Amygdala (tissue), 56 donors: ENCODE data around the gene TSC22D1.

Experiments used
- DNase-seq, 56 donors: peaks; one replicate each; lab custom pipeline; 2025; lab: John Stamatoyannopoulos, UW

The TSC22D1 gene

DNA sequence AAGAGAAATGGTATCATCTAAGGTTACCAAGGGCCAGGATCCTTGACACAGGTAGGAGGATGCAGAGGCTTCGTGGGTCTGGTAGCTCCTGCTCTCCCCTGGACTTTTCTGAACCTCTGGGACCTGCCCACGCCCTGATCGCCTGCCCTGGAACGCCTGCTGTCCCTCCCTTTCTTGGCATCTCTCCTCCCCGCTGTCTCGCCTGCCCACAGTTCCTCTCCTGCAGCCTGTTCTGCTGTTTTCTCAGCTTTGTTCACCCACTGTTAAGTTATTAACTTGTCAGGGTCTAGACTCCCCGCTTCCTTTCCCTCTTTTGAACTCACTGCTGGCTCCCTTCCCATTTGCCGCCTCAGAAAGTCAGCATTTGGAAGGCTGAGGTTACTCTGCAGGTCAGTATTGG is 182.7 kb downstream of the TSC22D1 start:
- DNase-seq, result peak in 6 of 56 donors; percentile 8 to 34 (median 17)

DNA sequence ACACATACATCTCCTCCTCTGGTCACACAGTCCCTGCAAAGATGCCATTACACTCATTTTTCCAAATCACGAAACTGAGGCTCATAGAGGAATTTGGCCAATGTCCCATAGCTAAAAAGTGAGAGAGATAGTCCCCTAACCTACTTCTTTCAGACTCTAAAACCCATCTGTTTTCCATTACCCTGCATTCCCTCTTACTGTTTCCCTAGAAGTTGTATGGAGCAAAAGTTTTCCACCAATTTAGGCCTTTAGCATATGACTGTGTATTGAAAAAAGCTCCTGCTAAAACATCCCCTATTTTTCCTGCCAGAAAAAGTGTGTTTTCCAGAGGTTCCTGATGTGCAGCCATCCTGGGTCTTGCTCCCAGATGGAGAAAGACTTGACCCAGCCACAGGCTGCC is 186.3 kb downstream of the TSC22D1 start:
- no peak for DNase-seq

DNA sequence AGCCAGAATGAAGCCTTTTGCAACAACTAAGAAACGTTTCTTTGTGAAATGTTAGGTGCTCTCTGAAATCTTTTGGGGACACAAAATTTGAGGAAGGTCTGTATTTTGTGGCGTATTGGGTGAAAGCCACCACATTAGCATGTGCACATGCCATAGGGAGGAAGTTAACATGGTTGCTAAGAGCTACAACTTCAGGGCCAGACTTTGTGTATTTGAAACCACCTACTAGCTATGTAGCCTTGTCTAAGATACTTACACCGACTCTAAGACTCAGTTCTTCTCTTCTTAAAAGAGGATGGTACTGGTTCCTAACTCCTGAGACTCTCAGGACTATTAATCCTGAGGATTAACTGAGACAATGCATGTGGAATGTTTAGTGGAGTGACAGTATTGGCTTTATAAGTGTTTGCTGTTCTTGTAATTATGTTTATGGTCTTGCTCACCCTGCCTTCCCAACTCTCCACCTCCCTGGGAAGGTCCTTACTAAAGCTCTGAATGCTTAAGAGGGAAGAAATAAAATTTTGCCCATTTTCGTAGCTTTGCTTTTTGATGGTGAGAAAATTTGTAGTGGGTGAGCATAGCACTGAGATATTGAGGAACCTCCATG is 187.0 kb downstream of the TSC22D1 start:
- DNase-seq, result no peak

DNA sequence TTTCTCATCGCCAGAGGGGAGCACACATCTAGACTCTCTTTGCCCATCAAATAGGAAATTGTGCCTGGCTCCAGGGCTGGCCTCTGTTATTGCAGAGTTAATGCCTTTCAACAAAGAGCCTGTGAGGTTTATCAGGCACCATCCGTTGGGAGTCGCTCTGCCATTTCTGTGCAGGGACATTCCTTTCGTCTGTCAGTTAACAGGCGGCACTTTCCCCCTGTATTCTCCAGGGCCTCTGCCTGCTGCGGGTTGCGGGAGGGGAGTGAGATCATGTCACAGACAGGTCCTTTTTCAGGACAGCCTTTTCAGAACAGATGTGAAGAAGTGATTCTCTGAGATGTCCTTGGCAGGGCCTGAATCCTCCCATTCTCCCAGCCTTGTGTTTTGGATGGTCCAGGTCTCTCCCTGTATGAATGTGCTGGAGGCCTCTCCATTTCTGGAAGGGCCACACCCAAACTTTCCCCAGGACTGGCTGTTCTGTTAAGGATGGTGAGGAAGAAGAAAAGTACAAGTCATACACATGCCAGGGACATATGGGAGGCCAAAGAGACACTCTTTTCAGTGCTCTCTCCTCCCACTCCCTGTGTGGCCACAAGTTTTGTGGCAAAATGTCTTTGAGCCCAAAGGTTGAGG is 187.6 kb downstream of the TSC22D1 start:
- DNase-seq, result peak in 1 of 56 donors; percentile 9

DNA sequence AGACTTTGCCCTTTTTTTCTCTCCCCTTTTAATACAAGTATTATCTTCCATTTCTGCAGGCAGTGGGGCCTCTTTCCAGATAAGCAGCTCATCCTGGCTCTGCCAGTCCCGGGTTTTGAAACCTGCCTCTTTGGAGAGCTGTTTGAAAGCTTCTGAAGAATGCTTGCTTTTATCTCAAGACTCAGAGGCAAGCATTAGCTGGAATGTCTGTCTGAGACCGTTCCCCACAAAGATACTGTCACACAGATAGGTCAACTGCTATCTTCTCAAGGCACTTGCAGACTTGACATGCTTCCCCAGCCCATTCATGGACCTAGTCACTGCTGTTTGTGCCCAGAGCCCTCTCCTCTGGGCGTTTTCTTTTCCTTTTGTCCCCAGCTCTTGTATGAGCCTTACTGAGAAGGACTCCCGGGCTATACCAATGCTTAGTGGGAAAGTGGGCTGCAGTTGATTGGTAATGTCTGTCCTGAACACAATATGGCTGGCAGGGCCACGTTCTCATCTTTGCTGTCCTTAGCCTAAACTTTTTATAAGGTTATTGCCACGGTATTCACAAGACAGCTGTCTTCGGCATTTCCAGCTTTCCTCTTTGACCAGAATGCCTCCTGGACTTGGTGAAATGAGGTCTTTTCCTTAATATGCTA is 189.1 kb downstream of the TSC22D1 start:
- no peak for DNase-seq

DNA sequence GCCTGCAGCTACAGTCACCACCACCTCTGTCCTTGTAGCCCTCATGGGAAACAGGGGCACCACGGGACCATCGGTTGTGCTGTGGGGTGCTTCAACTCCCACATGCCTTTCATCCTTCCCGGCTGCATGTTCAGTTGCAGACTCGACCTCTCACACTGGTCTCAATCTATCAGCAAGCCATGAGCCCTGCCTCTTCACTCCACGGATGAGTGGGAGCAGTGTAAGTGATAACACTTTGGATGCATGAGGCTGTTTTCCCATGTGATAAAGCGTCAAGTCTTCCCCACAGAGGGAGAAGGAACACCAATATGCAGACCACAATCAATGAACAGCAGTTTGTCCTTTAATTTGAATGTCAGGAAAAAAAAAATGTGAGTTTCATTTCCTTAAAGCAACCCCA is 190.3 kb downstream of the TSC22D1 start:
- DNase-seq, result no peak

DNA sequence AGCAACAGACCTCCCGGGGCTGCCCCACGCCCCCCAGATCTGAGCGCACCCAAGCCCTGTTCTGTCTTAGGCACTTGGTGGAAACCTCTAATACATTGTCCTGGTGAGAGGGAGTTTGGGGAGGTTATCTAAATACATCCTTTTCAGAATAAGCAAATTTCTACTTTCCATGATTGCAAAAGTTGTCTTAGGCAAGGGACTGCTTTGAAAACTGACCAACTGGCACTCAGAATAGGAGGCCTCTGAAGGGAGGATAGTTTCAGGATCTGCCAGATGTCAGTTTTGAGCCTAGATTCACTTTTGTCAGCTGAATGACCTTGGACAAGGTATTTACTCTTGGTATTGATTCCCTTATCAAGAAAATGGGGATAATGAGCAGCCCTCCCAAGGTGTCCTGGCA is 190.7 kb downstream of the TSC22D1 start:
- DNase-seq, result no peak

DNA sequence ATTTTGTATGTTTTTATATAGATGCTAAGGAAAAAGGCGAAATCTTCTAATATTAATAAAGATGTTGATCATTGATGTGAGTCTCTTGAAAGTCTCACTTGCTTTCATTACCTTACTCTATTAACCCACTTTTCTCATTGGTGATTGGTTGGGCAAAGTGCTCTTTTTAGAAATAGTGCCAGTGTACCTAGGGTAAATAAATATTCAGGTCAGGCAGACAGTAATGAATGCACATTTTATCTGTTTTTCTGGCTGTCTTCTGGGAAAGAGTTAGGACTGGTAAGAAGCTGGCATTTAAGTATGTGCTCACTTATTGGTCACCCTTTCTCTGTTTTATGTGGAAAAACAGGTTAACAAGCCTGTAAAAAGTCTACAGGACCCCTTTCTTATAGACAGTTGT is 191.4 kb downstream of the TSC22D1 start:
- DNase-seq, result no peak

DNA sequence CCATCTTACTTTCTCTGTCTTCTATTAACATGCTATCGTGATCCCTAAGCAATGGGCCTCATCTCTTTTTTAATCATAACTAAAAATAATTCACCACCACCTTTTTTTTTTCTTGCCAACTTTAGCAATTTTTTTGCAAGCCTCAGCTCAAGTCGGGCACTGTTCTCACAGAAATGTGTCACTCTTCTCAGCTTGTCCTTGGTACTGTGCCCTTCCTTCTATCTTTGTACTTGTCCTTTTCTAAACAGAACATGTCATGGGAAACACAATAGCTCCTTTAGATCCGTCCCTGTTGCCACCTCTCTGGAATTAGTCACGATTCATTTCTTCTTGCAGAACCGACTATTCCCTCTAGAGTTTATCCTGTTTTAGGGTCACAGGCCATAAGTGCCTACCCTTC is 192.2 kb downstream of the TSC22D1 start:
- no peak for DNase-seq

DNA sequence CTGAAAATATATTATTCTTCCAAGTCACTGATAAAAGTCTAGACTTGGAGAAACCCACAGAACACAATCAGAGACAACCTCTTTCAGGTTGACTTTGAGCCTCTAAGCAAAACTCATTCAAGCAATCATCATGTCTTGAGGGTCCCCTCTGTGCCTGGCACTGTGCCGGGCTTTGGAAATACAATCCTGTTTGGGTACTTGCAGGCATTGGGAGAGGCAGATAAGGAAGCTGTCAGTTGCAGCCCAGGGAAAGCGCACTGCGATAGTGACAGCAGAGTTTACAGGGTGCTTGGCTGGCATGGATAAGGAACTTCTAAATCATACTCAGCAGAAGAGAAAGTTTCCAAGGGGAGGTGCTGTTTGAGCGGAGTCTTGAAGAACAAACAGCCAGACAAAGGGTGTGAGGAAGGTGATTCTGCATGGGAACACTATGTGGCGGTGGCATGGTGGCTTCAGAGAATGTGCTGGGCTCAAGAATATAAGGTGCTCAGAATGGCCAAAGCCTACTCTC is 193.4 kb downstream of the TSC22D1 start:
- DNase-seq, result no peak
